Measurements from ENCODE around the gene GBP7.

The GBP7 gene

GRCh38 chr1:89213347-89213746 is 37.5 kb upstream of the GBP7 start:
- Histone ChIP-seq H3K27ac (ENCODE audit: low read length) (no peak overlapping the region), H3K27me3 (ENCODE audit: insufficient read depth, low read length, poor library complexity) (no peaks in the 10 kb centered on the region), H3K9ac (ENCODE audit: low read depth, low read length) (no peak overlapping the region), H3K4me3 (ENCODE audit: low read depth in 1 of 2, low read length in 2 of 2) (no peak overlapping the region), H3K9me3 (ENCODE audit: insufficient read depth, low read length, severe bottlenecking) (peaks cover 37% of the 10 kb centered on the region), H3K79me2 (ENCODE audit: insufficient read depth, low read length) (no peaks in the 10 kb centered on the region), H2AFZ (ENCODE audit: low read depth, low read length) (no peak overlapping the region), H4K20me1 (ENCODE audit: insufficient read depth, low read length) (no peaks in the 10 kb centered on the region), H3K36me3 (ENCODE audit: insufficient read depth, low read length) (peaks cover 8% of the 10 kb centered on the region; the same call in 1 of the 2 replicates), H3K4me2 (ENCODE audit: insufficient read depth, low read length) (no peak overlapping the region), H3K4me1 (ENCODE audit: insufficient read depth, low read length) (no peaks in the 10 kb centered on the region)
- TF ChIP-seq CTCF (IDR thresholded peaks at IDR 0.05; ENCODE audit: borderline replicate concordance, extremely low read depth, low read length, poor library complexity, severe bottlenecking) (no peak), EZH2 (IDR thresholded peaks at IDR 0.05; ENCODE audit: borderline replicate concordance, low read depth, low read length, severe bottlenecking) (no peak)
- ATAC-seq (ENCODE audit: insufficient read depth, low read depth) (no peak), DNase-seq (no peak)

- H3K27ac ChIP-seq (ENCODE audit: low read length), result no peak overlapping the region
- H3K4me1 ChIP-seq (ENCODE audit: insufficient read depth, low read length), result no peaks in the 10 kb centered on the region
- peaks cover 31% of the 10 kb centered on the region for H3K9me3 ChIP-seq (ENCODE audit: insufficient read depth, low read length, severe bottlenecking)
- no peaks in the 10 kb centered on the region for H4K20me1 ChIP-seq (ENCODE audit: insufficient read depth, low read length)
- H3K79me2 ChIP-seq (ENCODE audit: insufficient read depth, low read length), result no peaks in the 10 kb centered on the region
- no peak overlapping the region for H2AFZ ChIP-seq (ENCODE audit: low read depth, low read length)
- no peak overlapping the region for H3K4me3 ChIP-seq (ENCODE audit: low read depth in 1 of 2, low read length in 2 of 2)
- ATAC-seq (ENCODE audit: insufficient read depth, low read depth) (no peak), DNase-seq (no peak)
- no peaks in the 10 kb centered on the region for H3K36me3 ChIP-seq (ENCODE audit: insufficient read depth, low read length)
- H3K4me2 ChIP-seq (ENCODE audit: insufficient read depth, low read length), result no peak overlapping the region
- H3K9ac ChIP-seq (ENCODE audit: low read depth, low read length), result no peak overlapping the region
- TF ChIP-seq CTCF (IDR thresholded peaks at IDR 0.05; ENCODE audit: borderline replicate concordance, extremely low read depth, low read length, poor library complexity, severe bottlenecking) (no peak), EZH2 (IDR thresholded peaks at IDR 0.05; ENCODE audit: borderline replicate concordance, low read depth, low read length, severe bottlenecking) (no peak)
- H3K27me3 ChIP-seq (ENCODE audit: insufficient read depth, low read length, poor library complexity), result no peaks in the 10 kb centered on the region
Measured at GRCh38 chr1:89211035-89211634, 35.3 kb upstream of the GBP7 start.

GRCh38 chr1:89206373-89206772 is 30.6 kb upstream of the GBP7 start:
- Histone ChIP-seq H3K4me3 (ENCODE audit: low read depth in 1 of 2, low read length in 2 of 2) (no peak overlapping the region), H2AFZ (ENCODE audit: low read depth, low read length) (no peak overlapping the region), H3K4me1 (ENCODE audit: insufficient read depth, low read length) (peaks cover 14% of the 10 kb centered on the region), H3K4me2 (ENCODE audit: insufficient read depth, low read length) (no peak overlapping the region), H3K9me3 (ENCODE audit: insufficient read depth, low read length, severe bottlenecking) (peaks cover 35% of the 10 kb centered on the region), H3K27ac (ENCODE audit: low read length) (no peak overlapping the region), H3K79me2 (ENCODE audit: insufficient read depth, low read length) (no peaks in the 10 kb centered on the region; the same call in 1 of the 2 replicates), H4K20me1 (ENCODE audit: insufficient read depth, low read length) (no peaks in the 10 kb centered on the region), H3K27me3 (ENCODE audit: insufficient read depth, low read length, poor library complexity) (no peaks in the 10 kb centered on the region), H3K36me3 (ENCODE audit: insufficient read depth, low read length) (peaks cover 6% of the 10 kb centered on the region; the same call in 1 of the 2 replicates), H3K9ac (ENCODE audit: low read depth, low read length) (no peak overlapping the region)
- DNase-seq, result no peak
- TF ChIP-seq EZH2 (IDR thresholded peaks at IDR 0.05; ENCODE audit: borderline replicate concordance, low read depth, low read length, severe bottlenecking) (no peak), CTCF (IDR thresholded peaks at IDR 0.05; ENCODE audit: borderline replicate concordance, extremely low read depth, low read length, poor library complexity, severe bottlenecking) (no peak)
- no peak for ATAC-seq (ENCODE audit: insufficient read depth, low read depth)

Measured in DND-41 (cell line).